ENCODE data around the gene PNCK.
"Not testable (repeated sequence)": the region's sequence is repeated elsewhere in the genome, so short reads cannot be mapped to it uniquely, and the experiment has no call there.

PNCK gene

GRCh38 chrX:153697924-153698865 is 24.6 kb upstream of the PNCK start:
- DNase-seq (ENCODE audit: low read depth in 2 of 2), result no peak

DNA sequence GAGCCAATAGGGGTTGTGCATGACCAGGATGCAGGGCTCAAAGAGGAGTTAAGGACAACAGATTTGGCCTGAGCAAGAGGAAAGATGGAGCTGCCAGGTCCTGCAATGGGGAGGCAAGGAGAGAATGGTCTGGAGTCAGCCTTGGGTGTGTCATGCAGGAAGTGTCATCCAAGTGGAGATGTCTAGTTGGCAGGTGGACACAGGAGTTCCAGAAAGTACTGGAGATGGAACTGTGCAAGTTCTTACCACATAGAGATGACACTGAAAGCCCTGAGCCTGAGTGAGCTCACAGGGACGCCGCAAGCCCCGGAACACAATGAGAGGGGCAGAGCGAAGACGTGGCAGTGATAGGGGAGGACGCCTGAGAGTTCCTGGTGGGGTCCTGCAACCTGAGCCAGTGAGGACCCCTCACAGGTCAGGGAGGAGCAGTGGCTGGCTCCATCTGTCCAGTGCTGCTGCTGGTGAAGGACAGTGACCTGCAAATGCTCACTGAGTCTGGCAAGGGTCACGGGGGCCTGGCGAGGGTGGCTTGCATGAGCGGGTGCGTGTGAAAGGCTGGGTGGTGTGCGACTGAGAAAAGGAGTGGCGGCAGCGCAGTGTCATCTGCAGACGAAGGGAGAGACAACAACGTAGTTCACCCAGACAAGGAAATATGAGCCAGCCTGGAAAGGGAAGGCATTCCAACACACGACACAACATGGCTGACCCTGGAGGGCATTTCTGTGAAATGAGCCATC is 23.5 kb upstream of the PNCK start:
- DNase-seq (ENCODE audit: low read depth in 2 of 2); H3K4me3 ChIP-seq (replicated peaks in 1 of 2; ENCODE audit: low read depth in 2 of 2, low read length in 2 of 2): not testable (repeated sequence)

More at GRCh38 chrX:153697924-153698865, 24.6 kb upstream of the PNCK start:
- no peak overlapping the region for H3K4me3 ChIP-seq (replicated peaks in 1 of 2; ENCODE audit: low read depth in 2 of 2, low read length in 2 of 2)
- TF ChIP-seq CTCF (IDR thresholded peaks at IDR 0.05; ENCODE audit: low read depth, low read length), result no peak

DNA sequence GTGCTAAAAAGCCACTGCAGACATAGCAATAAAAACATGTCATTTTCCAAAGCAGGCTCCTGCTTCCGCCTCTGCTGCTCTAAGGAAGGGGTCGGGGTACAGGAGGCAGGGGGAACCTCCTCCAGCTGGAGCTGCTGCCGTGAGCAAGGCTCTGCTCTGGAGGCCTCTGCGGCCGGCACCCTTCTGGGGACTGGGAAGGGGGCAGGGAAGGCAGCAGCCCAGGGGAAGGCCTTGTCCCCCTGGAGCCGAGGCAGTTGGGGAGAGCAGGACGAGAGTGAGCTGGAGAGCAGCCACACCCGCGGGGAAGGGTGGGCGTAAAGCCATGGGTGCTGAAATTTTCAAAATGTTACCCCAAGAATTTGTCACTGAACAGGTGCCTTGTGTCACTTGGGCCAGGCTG is 22.9 kb upstream of the PNCK start:
- DNase-seq (ENCODE audit: low read depth in 2 of 2); H3K4me3 ChIP-seq (replicated peaks in 1 of 2; ENCODE audit: low read depth in 2 of 2, low read length in 2 of 2): not testable (repeated sequence)

DNA sequence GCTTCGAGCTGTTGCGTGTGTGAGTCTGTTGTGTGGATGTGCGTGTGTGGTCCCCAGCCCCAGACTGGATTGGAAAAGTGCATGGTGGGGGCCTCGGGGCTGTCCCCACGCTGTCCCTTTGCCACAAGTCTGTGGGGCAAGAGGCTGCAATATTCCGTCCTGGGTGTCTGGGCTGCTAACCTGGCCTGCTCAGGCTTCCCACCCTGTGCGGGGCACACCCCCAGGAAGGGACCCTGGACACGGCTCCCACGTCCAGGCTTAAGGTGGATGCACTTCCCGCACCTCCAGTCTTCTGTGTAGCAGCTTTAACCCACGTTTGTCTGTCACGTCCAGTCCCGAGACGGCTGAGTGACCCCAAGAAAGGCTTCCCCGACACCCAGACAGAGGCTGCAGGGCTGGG is 22.5 kb upstream of the PNCK start:
- no peak for TF ChIP-seq CTCF (IDR thresholded peaks at IDR 0.05; ENCODE audit: low read depth, low read length)
- no peak for DNase-seq (ENCODE audit: low read depth in 2 of 2)
- H3K4me3 ChIP-seq (replicated peaks in 1 of 2; ENCODE audit: low read depth in 2 of 2, low read length in 2 of 2), result no peak overlapping the region

GRCh38 chrX:153694687-153695270 is 21.2 kb upstream of the PNCK start:
- TF ChIP-seq CTCF (IDR thresholded peaks at IDR 0.05; ENCODE audit: low read depth, low read length), result no peak
- no peak overlapping the region for H3K4me3 ChIP-seq (replicated peaks in 1 of 2; ENCODE audit: low read depth in 2 of 2, low read length in 2 of 2)
- no peak for DNase-seq (ENCODE audit: low read depth in 2 of 2)

- not testable (repeated sequence) for H3K4me3 ChIP-seq (replicated peaks in 1 of 2; ENCODE audit: low read depth in 2 of 2, low read length in 2 of 2); DNase-seq (ENCODE audit: low read depth in 2 of 2)
Observed at GRCh38 chrX:153694256-153694655, 20.6 kb upstream of the PNCK start.

- DNase-seq (ENCODE audit: low read depth in 2 of 2), result no peak
Observed at GRCh38 chrX:153693216-153694086, 19.8 kb upstream of the PNCK start.

More at GRCh38 chrX:153693216-153694086, 19.8 kb upstream of the PNCK start:
- no peak for TF ChIP-seq CTCF (IDR thresholded peaks at IDR 0.05; ENCODE audit: low read depth, low read length)
- H3K4me3 ChIP-seq (replicated peaks in 1 of 2; ENCODE audit: low read depth in 2 of 2, low read length in 2 of 2), result no peak overlapping the region
